Psoas muscle (tissue), 8 donors: ENCODE measurements around the gene CBL. TPM values are rescaled to one million over a fixed set of nuclear protein-coding genes. Genes with fewer than 3 reads are reported as not detected.

Experiments
- ATAC-seq, 4 donors: fragments of 200-7000 bp; cut with Tn5 transposase; one replicate each; pipeline ENCODE4 v1.9.1; 2020; ENCODE audit warnings: moderate library complexity in 3 of 4, mild to moderate bottlenecking in 2 of 4
- DNase-seq, 2 donors: peaks; one replicate each; pipeline ENCODE4 v3.0.0-alpha.2; 2020
- H3K27ac ChIP-seq: fragments of 200-600 bp; one replicate; pipeline ENCODE4 v1.8.0; 2022
- H3K27me3 ChIP-seq, 3 donors: fragments of 200-600 bp in 1 of 3; one replicate each; pipeline versions ENCODE4 v1.6.1 to v1.8.0; 2013 to 2022; ENCODE audit warnings: low read length in 2 of 3, mild to moderate bottlenecking in 2 of 3, moderate library complexity in 1 of 3; ENCODE audit not compliant: insufficient read depth in 3 of 3
- H3K36me3 ChIP-seq, 2 donors: fragments of 200-600 bp in 1 of 2; one replicate each; pipeline versions ENCODE4 v1.6.1 to v1.8.0; 2013 to 2022; ENCODE audit warnings: low read depth in 1 of 2, mild to moderate bottlenecking in 1 of 2, moderate library complexity in 1 of 2; ENCODE audit not compliant: insufficient read depth in 1 of 2
- H3K4me1 ChIP-seq: fragments of 200-600 bp; one replicate; pipeline ENCODE4 v1.8.0; 2022
- H3K4me3 ChIP-seq: fragments of 200-600 bp; one replicate; pipeline ENCODE4 v1.8.0; 2022; ENCODE audit warnings: mild to moderate bottlenecking
- H3K9me3 ChIP-seq: fragments of 200-600 bp; one replicate; pipeline ENCODE4 v1.8.0; 2022
- CTCF ChIP-seq: fragments of 200-600 bp; IDR thresholded peaks from one replicate; pipeline ENCODE4 v1.8.0; 2022; ENCODE audit warnings: antibody characterized with exemption
- WGBS, 3 donors: extraction: QIAGEN DNeasy Blood & Tissue Kit; methylation state at CpG; one replicate each; pipeline versions ENCODE4 v1.1.6 to v1.1.7; 2013; 5-methylcytosine and 5-hydroxymethylcytosine counted together
- intact Hi-C, 2 donors: fragments of 100-400 bp; cut with DNase I; formaldehyde crosslinking; loops; one replicate each; pipeline versions ENCODE4 v1.11.0 to v1.14.2; 2022
- polyA plus RNA-seq, 3 donors: library from polyadenylated mRNA; stranded (reverse); fragments of 200-250 nt; gene quantifications; one replicate each; pipeline ENCODE4 v1.2.3, GENCODE V29; 2013
- total RNA-seq, 4 donors: library from RNA; stranded (reverse); fragmentation: NEBNext Ultra II Directional in 2 of 4; extraction: Animal tissue kit (Norgen Biotek cat#: 25700) in 2 of 4; gene quantifications; one replicate each; pipeline versions ENCODE4 v1.2.1 to v1.2.4, GENCODE V29; 2021 to 2023
- donor health status: healthy with polysubstance abuse.
- donor health status: DM: no; HTN: no; CAD: no; lungs with moderate emphysema.
- donor health status: Bipolar disorder and iron deficiency.
- donor health status: healthy.
- donor health status: DM: yes; HTN: yes; CAD: no.
- donor health status: DM: no; HTN: no; CAD: no.
- donor health status: DM: no; HTN: no; CAD: no.
- donor health status: DM: yes; HTN: yes; CAD: no.

The CBL gene
- total and polyA plus RNA-seq, 7 donors: 0.94 to 7.6 (median 3.6) TPM

DNA sequence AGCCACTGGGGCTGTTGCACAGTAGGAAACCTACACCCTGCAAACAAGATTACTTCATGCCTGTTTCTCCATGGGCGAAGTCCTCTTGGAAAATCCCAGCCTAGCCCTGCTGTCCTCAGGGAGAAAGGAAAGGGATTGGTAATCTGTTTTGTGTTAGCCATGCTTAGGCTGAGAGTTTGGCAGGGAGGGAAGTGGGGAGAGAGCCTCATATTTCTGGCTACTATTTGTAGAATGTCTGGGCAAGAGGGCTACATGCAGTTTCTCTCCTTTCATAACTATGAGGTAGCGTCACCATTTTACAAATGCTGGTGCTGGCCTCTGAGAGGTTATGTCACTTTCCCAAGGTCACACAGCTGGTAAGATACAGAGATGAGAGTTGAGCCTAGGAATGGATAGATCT is 141.1 kb downstream of the CBL start:
- Histone ChIP-seq H3K4me1 (no peaks in the 10 kb centered on the region), H3K36me3 (no peaks in the 10 kb centered on the region), H3K9me3 (no peaks in the 10 kb centered on the region), H3K4me3 (no peak overlapping the region), H3K27ac (no peak overlapping the region), H3K27me3 (no peaks in the 10 kb centered on the region)
- 56 to 92% (median 65%) methylated on average over 2 of the region's 2 CpGs for WGBS, 3 donors
- TF ChIP-seq CTCF: no peak
- intact Hi-C loops: no loop called here
- ATAC-seq (peak in 3 of 4 donors; percentile 9 to 18 (median 17)), DNase-seq (no peak)

- DNase-seq: no peak
- H3K27ac ChIP-seq: peak overlapping the region; percentile 42
- TF ChIP-seq CTCF: no peak
Measured at GRCh38 chr11:119347940-119348605, 141.9 kb downstream of the CBL start.

DNA sequence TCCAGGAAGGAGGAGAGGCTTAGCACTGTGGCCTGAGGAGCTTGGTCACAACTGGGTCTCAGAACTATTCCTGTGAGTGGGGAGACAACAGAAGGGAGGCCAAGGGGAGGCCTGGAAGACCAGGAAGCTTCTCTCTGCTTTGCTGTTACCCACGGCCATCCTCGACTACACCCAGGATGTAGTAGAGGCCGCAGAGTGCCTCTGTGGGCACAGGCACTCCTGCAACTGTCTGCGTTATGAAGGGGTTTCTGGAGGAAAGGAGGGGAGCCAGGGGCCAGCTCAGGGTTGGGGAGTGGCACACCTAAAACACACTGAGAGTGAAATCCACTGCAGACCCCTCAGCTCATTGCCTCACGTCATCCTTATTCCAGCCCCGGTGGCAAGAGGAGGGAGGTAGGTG is 144.2 kb downstream of the CBL start:
- Histone ChIP-seq H3K36me3 (peaks cover 0 to 10% of the 10 kb centered on the region in 2 donors), H3K27me3 (no peaks in the 10 kb centered on the region), H3K4me1 (no peaks in the 10 kb centered on the region), H3K4me3 (no peak overlapping the region), H3K27ac (no peak overlapping the region), H3K9me3 (no peaks in the 10 kb centered on the region)
- no peak for TF ChIP-seq CTCF
- intact Hi-C loops: loop anchor here in 1 of 2 donors (10.0 kb wide), 1 partner anchor 124 kb away; no protein-coding TSS in a partner anchor
- ATAC-seq: no peak
- 80 to 90% (median 86%) methylated on average over 6 of the region's 6 CpGs for WGBS, 3 donors
- no peak for DNase-seq

More at GRCh38 chr11:119347940-119348605, 141.9 kb downstream of the CBL start:
- Histone ChIP-seq H3K9me3 (no peaks in the 10 kb centered on the region), H3K4me1 (no peaks in the 10 kb centered on the region), H3K36me3 (no peaks in the 10 kb centered on the region), H3K4me3 (no peak overlapping the region), H3K27me3 (no peaks in the 10 kb centered on the region)
- peak in 3 of 4 donors; percentile 4 to 33 (median 14) for ATAC-seq
- 38 to 70% (median 38%) methylated on average over 16 of the region's 16 CpGs for WGBS, 3 donors
- intact Hi-C loops: no loop called here

DNA sequence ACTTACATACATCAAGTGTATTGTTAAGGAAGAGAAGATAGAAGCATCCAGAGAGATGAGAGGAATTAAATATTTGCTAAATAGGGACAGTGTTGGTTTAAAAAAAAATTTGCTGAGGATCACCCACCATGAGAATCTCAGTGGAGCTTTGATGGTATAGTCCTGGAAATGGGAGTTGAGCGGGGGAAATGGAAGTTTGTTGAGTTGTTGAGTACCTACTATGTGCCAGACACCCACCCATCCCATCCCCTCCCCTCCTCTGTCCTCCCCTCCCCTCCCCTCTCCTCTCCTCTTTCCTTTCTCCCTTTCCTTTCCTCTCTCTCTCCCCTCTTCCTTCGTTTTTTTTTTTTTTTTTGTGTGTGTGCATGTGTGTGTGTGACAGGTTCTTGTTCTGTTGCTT is 145.1 kb downstream of the CBL start:
- WGBS, 3 donors: 63 to 100% (median 100%) methylated on average over 1 to 2 of the region's 2 CpGs
- ATAC-seq: no peak
- no peak for DNase-seq
- no peak for TF ChIP-seq CTCF
- H3K36me3 ChIP-seq: peaks cover 0 to 20% of the 10 kb centered on the region in 2 donors
- intact Hi-C loops: loop anchor here in 1 of 2 donors (10.0 kb wide), 1 partner anchor 124 kb away; no protein-coding TSS in a partner anchor
- no peaks in the 10 kb centered on the region for H3K27me3 ChIP-seq
- H3K9me3 ChIP-seq: no peaks in the 10 kb centered on the region
- H3K4me3 ChIP-seq: no peak overlapping the region
- no peak overlapping the region for H3K27ac ChIP-seq
- peaks cover 6% of the 10 kb centered on the region for H3K4me1 ChIP-seq
